Suprapubic skin (tissue), 3 donors: Measurements from ENCODE around the gene HSBP1.

Experiments used
- POLR2AphosphoS5 ChIP-seq, 3 donors: sonication (generic); formaldehyde crosslinking; IDR thresholded peaks; one replicate each; pipeline ENCODE4 v1.6.1; 2017; ENCODE audit warnings: antibody characterized with exemption in 3 of 3
- TF ChIP-seq, protein P1 (sequence below), 2 donors: fragments of 200-600 bp in 1 of 2; fragments of 450-650 bp in 1 of 2; sonication (generic) in 1 of 2; IDR thresholded peaks; one replicate each; pipeline ENCODE4 v1.5.1; 2016 to 2019; ENCODE audit warnings: antibody characterized with exemption in 2 of 2, mild to moderate bottlenecking in 1 of 2, moderate library complexity in 1 of 2

DNA sequence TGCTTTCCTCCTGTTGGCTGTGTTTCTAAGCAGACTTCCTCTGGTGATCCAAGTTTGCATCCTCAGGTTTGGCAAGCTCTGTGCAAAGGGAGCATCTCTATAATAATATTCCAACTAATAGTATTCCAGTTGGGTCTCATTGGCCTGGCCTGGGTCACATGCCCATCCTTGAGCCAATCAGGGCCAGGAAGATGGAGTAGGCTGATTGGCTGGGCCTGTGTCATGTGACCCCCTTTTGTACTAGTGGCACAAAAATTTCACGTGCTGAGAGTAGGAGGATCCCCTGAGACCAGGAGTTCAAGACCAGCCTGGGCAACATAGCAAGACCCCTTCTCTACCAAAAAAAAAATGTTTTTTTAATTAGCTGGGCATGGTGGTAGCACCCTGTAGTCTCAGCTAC, 55.9 kb downstream of the HSBP1 start:
- TF ChIP-seq, protein P1, sequence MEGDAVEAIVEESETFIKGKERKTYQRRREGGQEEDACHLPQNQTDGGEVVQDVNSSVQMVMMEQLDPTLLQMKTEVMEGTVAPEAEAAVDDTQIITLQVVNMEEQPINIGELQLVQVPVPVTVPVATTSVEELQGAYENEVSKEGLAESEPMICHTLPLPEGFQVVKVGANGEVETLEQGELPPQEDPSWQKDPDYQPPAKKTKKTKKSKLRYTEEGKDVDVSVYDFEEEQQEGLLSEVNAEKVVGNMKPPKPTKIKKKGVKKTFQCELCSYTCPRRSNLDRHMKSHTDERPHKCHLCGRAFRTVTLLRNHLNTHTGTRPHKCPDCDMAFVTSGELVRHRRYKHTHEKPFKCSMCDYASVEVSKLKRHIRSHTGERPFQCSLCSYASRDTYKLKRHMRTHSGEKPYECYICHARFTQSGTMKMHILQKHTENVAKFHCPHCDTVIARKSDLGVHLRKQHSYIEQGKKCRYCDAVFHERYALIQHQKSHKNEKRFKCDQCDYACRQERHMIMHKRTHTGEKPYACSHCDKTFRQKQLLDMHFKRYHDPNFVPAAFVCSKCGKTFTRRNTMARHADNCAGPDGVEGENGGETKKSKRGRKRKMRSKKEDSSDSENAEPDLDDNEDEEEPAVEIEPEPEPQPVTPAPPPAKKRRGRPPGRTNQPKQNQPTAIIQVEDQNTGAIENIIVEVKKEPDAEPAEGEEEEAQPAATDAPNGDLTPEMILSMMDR (IDR thresholded peaks at IDR 0.05) = no peak
- no peak for TF ChIP-seq POLR2AphosphoS5 (IDR thresholded peaks at IDR 0.05)
